NCI-H187 (cell line): Measurements from ENCODE around the gene AKAP7.
"Not testable (repeated sequence)": the region's sequence is repeated elsewhere in the genome, so short reads cannot be mapped to it uniquely, and the experiment has no call there.

ENCODE experiments used
- DNase-seq, 2 experiments: peaks; one replicate each; lab custom pipeline; 2025; lab: John Stamatoyannopoulos, UW

The AKAP7 gene

GRCh38 chr6:131135244-131136020 is at the start of gene AKAP7:
TSS of gene AKAP7 (plus strand) at chr6:131135467. CDS start at chr6:131135764, 297 bp downstream.
- no peak for DNase-seq

GRCh38 chr6:131090339-131090738 is 44.9 kb upstream of the AKAP7 start:
- not testable (repeated sequence) for DNase-seq

GRCh38 chr6:131091944-131092343 is 43.3 kb upstream of the AKAP7 start:
- not testable (repeated sequence) for DNase-seq

GRCh38 chr6:131093334-131093733 is 41.9 kb upstream of the AKAP7 start:
- DNase-seq: no peak

GRCh38 chr6:131096786-131097185 is 38.5 kb upstream of the AKAP7 start:
- no peak for DNase-seq

- DNase-seq: no peak
These were observed 33.2 kb upstream of the AKAP7 start for GRCh38 chr6:131101911-131102680.

- DNase-seq: no peak
These were observed 32.0 kb upstream of the AKAP7 start for GRCh38 chr6:131103296-131103695.

- no peak for DNase-seq
These were observed 31.4 kb upstream of the AKAP7 start for GRCh38 chr6:131103901-131104300.

GRCh38 chr6:131107151-131107550 is 28.1 kb upstream of the AKAP7 start:
- no peak for DNase-seq

GRCh38 chr6:131112249-131112648 is 23.0 kb upstream of the AKAP7 start:
- DNase-seq: no peak

- DNase-seq: no peak
These were observed 19.6 kb upstream of the AKAP7 start for GRCh38 chr6:131115651-131116050.

GRCh38 chr6:131116321-131116720 is 18.9 kb upstream of the AKAP7 start:
- no peak for DNase-seq

GRCh38 chr6:131116755-131117360 is 18.4 kb upstream of the AKAP7 start:
- no peak for DNase-seq

- DNase-seq: no peak
These were observed 17.4 kb upstream of the AKAP7 start for GRCh38 chr6:131117878-131118277.

- no peak for DNase-seq
These were observed 13.3 kb upstream of the AKAP7 start for GRCh38 chr6:131122007-131122406.

- DNase-seq: no peak
These were observed 12.8 kb upstream of the AKAP7 start for GRCh38 chr6:131122516-131122915.

- DNase-seq: no peak
These were observed 10.8 kb upstream of the AKAP7 start for GRCh38 chr6:131124336-131125071.

- no peak for DNase-seq
These were observed 9.8 kb upstream of the AKAP7 start for GRCh38 chr6:131125431-131125830.

- DNase-seq: no peak
These were observed 5.3 kb upstream of the AKAP7 start for GRCh38 chr6:131129689-131130553.

GRCh38 chr6:131130554-131130940 is 4.7 kb upstream of the AKAP7 start:
- DNase-seq: no peak

GRCh38 chr6:131132360-131132759 is 2.9 kb upstream of the AKAP7 start:
- no peak for DNase-seq
